ENCODE measurements around the gene WLS. TPM values are rescaled to one million over a fixed set of nuclear protein-coding genes. Genes with fewer than 3 reads are reported as not detected.

Gene WLS
- total and polyA plus RNA-seq, 7 donors, result 12.6 to 188 (median 99.2) TPM

GRCh38 chr1:68103011-68103545 lies 129.2 kb downstream of the WLS start:
- peaks cover 0 to under 1% (median 0%) of the 10 kb centered on the region in 4 donors for H3K36me3 ChIP-seq
- H3K4me3 ChIP-seq, result no peak overlapping the region
- whole genome bisulfite sequencing, 2 donors, result 65 to 83% methylated on average over 5 of the region's 5 CpGs
- DNase-seq, result no peak
- H3K27ac ChIP-seq, result no peak overlapping the region
- intact Hi-C loops (cut with DNase I), result no loop called here
- no peak for TF ChIP-seq POLR2A (IDR thresholded peaks at IDR 0.05)
- TF ChIP-seq CTCF (IDR thresholded peaks at IDR 0.05), result no peak
- TF ChIP-seq POLR2AphosphoS5 (IDR thresholded peaks at IDR 0.05), result no peak
- TF ChIP-seq EP300 (IDR thresholded peaks at IDR 0.05), result no peak
- no peaks in the 10 kb centered on the region for H3K27me3 ChIP-seq
- no peaks in the 10 kb centered on the region for H3K4me1 ChIP-seq
- no peaks in the 10 kb centered on the region for H3K9me3 ChIP-seq

GRCh38 chr1:68101829-68102228 lies 130.5 kb downstream of the WLS start:
- TF ChIP-seq POLR2AphosphoS5 (IDR thresholded peaks at IDR 0.05) (no peak), POLR2A (IDR thresholded peaks at IDR 0.05) (no peak), CTCF (IDR thresholded peaks at IDR 0.05) (no peak), EP300 (IDR thresholded peaks at IDR 0.05) (no peak)
- intact Hi-C loops (cut with DNase I), result no loop called here
- no peaks in the 10 kb centered on the region for H3K9me3 ChIP-seq
- no peaks in the 10 kb centered on the region for H3K4me1 ChIP-seq
- peaks cover 0 to 4% (median 0%) of the 10 kb centered on the region in 4 donors for H3K36me3 ChIP-seq
- H3K27ac ChIP-seq, result no peak overlapping the region
- DNase-seq, result no peak
- no peak overlapping the region for H3K4me3 ChIP-seq
- no peaks in the 10 kb centered on the region for H3K27me3 ChIP-seq
- 18 to 75% methylated on average over 4 of the region's 4 CpGs for WGBS, 2 donors

- no peak for DNase-seq
- no peak overlapping the region for H3K27ac ChIP-seq
- TF ChIP-seq POLR2AphosphoS5 (IDR thresholded peaks at IDR 0.05) (no peak), POLR2A (IDR thresholded peaks at IDR 0.05) (no peak), CTCF (IDR thresholded peaks at IDR 0.05) (no peak), EP300 (IDR thresholded peaks at IDR 0.05) (no peak)
- H3K4me1 ChIP-seq, result no peaks in the 10 kb centered on the region
- H3K4me3 ChIP-seq, result no peak overlapping the region
- no peaks in the 10 kb centered on the region for H3K27me3 ChIP-seq
- H3K36me3 ChIP-seq, result peaks cover 0 to 4% (median 0%) of the 10 kb centered on the region in 4 donors
- intact Hi-C loops (cut with DNase I), result no loop called here
- 18 to 69% methylated on average over 2 of the region's 2 CpGs for WGBS, 2 donors
- H3K9me3 ChIP-seq, result no peaks in the 10 kb centered on the region
Observed at GRCh38 chr1:68100571-68100970, 131.8 kb downstream of the WLS start.

- Histone ChIP-seq H3K27ac (no peak overlapping the region), H3K9me3 (no peaks in the 10 kb centered on the region), H3K4me3 (no peak overlapping the region), H3K36me3 (peaks cover 0 to 4% (median 0%) of the 10 kb centered on the region in 4 donors), H3K27me3 (no peaks in the 10 kb centered on the region), H3K4me1 (no peaks in the 10 kb centered on the region)
- TF ChIP-seq POLR2AphosphoS5 (IDR thresholded peaks at IDR 0.05) (no peak), POLR2A (IDR thresholded peaks at IDR 0.05) (no peak), EP300 (IDR thresholded peaks at IDR 0.05) (no peak), CTCF (IDR thresholded peaks at IDR 0.05) (no peak)
- no peak for DNase-seq
- intact Hi-C loops (cut with DNase I), result no loop called here
Observed at GRCh38 chr1:68093737-68094136, 138.6 kb downstream of the WLS start.

GRCh38 chr1:68087184-68087583 lies 145.1 kb downstream of the WLS start:
- H3K4me3 ChIP-seq, result no peak overlapping the region
- WGBS, 2 donors, result 73 to 78% methylated on average over 4 of the region's 4 CpGs
- DNase-seq, result no peak
- no peak overlapping the region for H3K27ac ChIP-seq
- no peak for TF ChIP-seq CTCF (IDR thresholded peaks at IDR 0.05)
- TF ChIP-seq POLR2A (IDR thresholded peaks at IDR 0.05), result no peak
- no peak for TF ChIP-seq POLR2AphosphoS5 (IDR thresholded peaks at IDR 0.05)
- TF ChIP-seq EP300 (IDR thresholded peaks at IDR 0.05), result no peak
- H3K36me3 ChIP-seq, result no peaks in the 10 kb centered on the region
- H3K27me3 ChIP-seq, result no peaks in the 10 kb centered on the region
- no peaks in the 10 kb centered on the region for H3K4me1 ChIP-seq
- H3K9me3 ChIP-seq, result no peaks in the 10 kb centered on the region
- intact Hi-C loops (cut with DNase I), result no loop called here
